Measurements from ENCODE around the gene CHD1. TPM values are rescaled to one million over a fixed set of nuclear protein-coding genes. Genes with fewer than 3 reads are reported as not detected.

The CHD1 gene
- total RNA-seq, 1 experiment from 2014 or later, result 36.5 TPM

- H3K27me3 ChIP-seq (ENCODE audit: control insufficient read depth, insufficient read depth, low read length), result no peaks in the 10 kb centered on the region
- CTCF ChIA-PET, result no interaction called here
- DNase-seq (ENCODE audit: low read depth, low spot score) (no peak), ATAC-seq (no peak)
- TSS peak; percentile 11 for BruUV-seq (replicated peaks)
- H3K9me3 ChIP-seq (ENCODE audit: control insufficient read depth, insufficient read depth, low read depth, low read length), result no peaks in the 10 kb centered on the region
- no peak overlapping the region for H3K4me3 ChIP-seq (ENCODE audit: low read depth in 2 of 2, low read length in 2 of 2)
- POLR2A ChIA-PET, result no interaction called here
- in situ Hi-C loops (cut with HindIII; ENCODE audit: low pct_unique_long_range_greater_than_20kb, low sequenced_read_pairs), result no loop called here
- TF ChIP-seq SIN3A (IDR thresholded peaks at IDR 0.05; ENCODE audit: borderline replicate concordance, insufficient read depth, low read depth, low read length) (no peak), REST (IDR thresholded peaks at IDR 0.05; ENCODE audit: insufficient read depth in 1 of 2, low read depth in 2 of 2, low read length in 1 of 2) (no peak), CTCF (IDR thresholded peaks at IDR 0.05) (no peak), POLR2AphosphoS5 (IDR thresholded peaks at IDR 0.05; ENCODE audit: low read depth, low read length) (no peak), TCF7L2 (IDR thresholded peaks at IDR 0.05; ENCODE audit: low read depth, low read length) (no peak)
- intact Hi-C loops (cut with micrococcal nuclease; ENCODE audit: unreplicated experiment), result no loop called here
- peaks cover 14% of the 10 kb centered on the region; the same call in 1 of the 2 replicates for H3K36me3 ChIP-seq (ENCODE audit: control insufficient read depth, insufficient read depth, low read length)
- no peak overlapping the region for H3K27ac ChIP-seq (ENCODE audit: low read length)
- peaks cover 9% of the 10 kb centered on the region for H3K4me1 ChIP-seq (ENCODE audit: control insufficient read depth, insufficient read depth, low read length)
These were observed 19.4 kb downstream of the CHD1 start for GRCh38 chr5:98909363-98909762.

- no peaks in the 10 kb centered on the region for H3K9me3 ChIP-seq (ENCODE audit: control insufficient read depth, insufficient read depth, low read depth, low read length)
- ChIA-PET CTCF (interaction anchor here (0.6 to 0.7 kb wide), 2 partner anchors 16 to 1412 kb away, joined by 6 read pairs; no protein-coding TSS in a partner anchor), POLR2A (no interaction called here)
- DNase-seq (ENCODE audit: low read depth, low spot score) (no peak), ATAC-seq (no peak)
- TF ChIP-seq REST (IDR thresholded peaks at IDR 0.05; ENCODE audit: insufficient read depth in 1 of 2, low read depth in 2 of 2, low read length in 1 of 2) (no peak), POLR2AphosphoS5 (IDR thresholded peaks at IDR 0.05; ENCODE audit: low read depth, low read length) (no peak), CTCF (IDR thresholded peaks at IDR 0.05) (no peak), TCF7L2 (IDR thresholded peaks at IDR 0.05; ENCODE audit: low read depth, low read length) (no peak), SIN3A (IDR thresholded peaks at IDR 0.05; ENCODE audit: borderline replicate concordance, insufficient read depth, low read depth, low read length) (no peak)
- H3K4me3 ChIP-seq (ENCODE audit: low read depth in 2 of 2, low read length in 2 of 2), result no peak overlapping the region
- H3K4me1 ChIP-seq (ENCODE audit: control insufficient read depth, insufficient read depth, low read length), result peaks cover 9% of the 10 kb centered on the region
- H3K27me3 ChIP-seq (ENCODE audit: control insufficient read depth, insufficient read depth, low read length), result no peaks in the 10 kb centered on the region
- no peak overlapping the region; the same call in 1 of the 2 replicates for H3K27ac ChIP-seq (ENCODE audit: low read length)
- TSS peak; percentile 4 for BruUV-seq (replicated peaks)
- in situ Hi-C loops (cut with HindIII; ENCODE audit: low pct_unique_long_range_greater_than_20kb, low sequenced_read_pairs), result no loop called here
- peaks cover 27% of the 10 kb centered on the region for H3K36me3 ChIP-seq (ENCODE audit: control insufficient read depth, insufficient read depth, low read length)
- intact Hi-C loops (cut with micrococcal nuclease; ENCODE audit: unreplicated experiment), result no loop called here
These were observed 20.9 kb downstream of the CHD1 start for GRCh38 chr5:98907951-98908350.

Data from Panc1 (cell line).